Stimulated activated CD4-positive, alpha-beta T cell treated with anti-CD3 and anti-CD28 coated beads, Interleukin-15, amount 100 ng/mL, for 24 hours (primary cell): ENCODE measurements around the gene FAM120C.

ENCODE experiments used
- DNase-seq: peaks from one replicate; pipeline ENCODE4 v3.0.0-alpha.2; 2020

Gene FAM120C

GRCh38 chrX:54029529-54030143, 153.4 kb downstream of the FAM120C start:
- DNase-seq, result no peak

GRCh38 chrX:54024350-54024749, 158.7 kb downstream of the FAM120C start:
- no peak for DNase-seq
